Measurements from ENCODE around the gene HSPA12A.

HSPA12A gene

GRCh38 chr10:116742367-116743265, at the start of gene HSPA12A:
Gene HSPA12A, minus strand, starts transcription at chr10:116742566. Its CDS starts 97 bp downstream, at chr10:116742469.
- peak; percentile 87 for DNase-seq

- no peak for DNase-seq
Measured at GRCh38 chr10:116791241-116791640, 48.9 kb upstream of the HSPA12A start.

- peak; percentile 90 for DNase-seq
Measured at GRCh38 chr10:116787893-116788665, 45.7 kb upstream of the HSPA12A start.

- DNase-seq: no peak
Measured at GRCh38 chr10:116787053-116787659, 44.8 kb upstream of the HSPA12A start.

GRCh38 chr10:116785867-116786266, 43.5 kb upstream of the HSPA12A start:
- DNase-seq: no peak

- no peak for DNase-seq
Measured at GRCh38 chr10:116785282-116785681, 42.9 kb upstream of the HSPA12A start.

- DNase-seq: no peak
Measured at GRCh38 chr10:116784651-116785050, 42.3 kb upstream of the HSPA12A start.

- DNase-seq: no peak
Measured at GRCh38 chr10:116784035-116784434, 41.7 kb upstream of the HSPA12A start.

GRCh38 chr10:116783011-116783655, 40.8 kb upstream of the HSPA12A start:
- no peak for DNase-seq

- no peak for DNase-seq
Measured at GRCh38 chr10:116781370-116781884, 39.1 kb upstream of the HSPA12A start.

- no peak for DNase-seq
Measured at GRCh38 chr10:116780691-116781205, 38.4 kb upstream of the HSPA12A start.

- DNase-seq: no peak
Measured at GRCh38 chr10:116779076-116779687, 36.8 kb upstream of the HSPA12A start.

GRCh38 chr10:116777006-116777405, 34.6 kb upstream of the HSPA12A start:
- DNase-seq: no peak

- DNase-seq: no peak
Measured at GRCh38 chr10:116775488-116776400, 33.4 kb upstream of the HSPA12A start.

GRCh38 chr10:116774728-116775151, 32.4 kb upstream of the HSPA12A start:
- no peak for DNase-seq

GRCh38 chr10:116772909-116773705, 30.7 kb upstream of the HSPA12A start:
- DNase-seq: no peak

- DNase-seq: no peak
Measured at GRCh38 chr10:116771959-116772585, 29.7 kb upstream of the HSPA12A start.

- peak; percentile 45 for DNase-seq
Measured at GRCh38 chr10:116771101-116771958, 29.0 kb upstream of the HSPA12A start.

All from right hindlimb (tissue), 1 donor.